OCI-LY1 (cell line): ENCODE measurements around the gene SLC39A6.

Experiments
- H2AFZ ChIP-seq: fragments of 200-600 bp; sonication (generic), shearing (Covaris generic); 2 replicates; pipeline ENCODE4 v1.6.0; 2014; ENCODE audit warnings: antibody characterized with exemption, mild to moderate bottlenecking, low read length
- H3F3A ChIP-seq: fragments of 200-600 bp; sonication (generic), shearing (Covaris generic); 2 replicates; pipeline ENCODE4 v1.6.0; 2014; ENCODE audit warnings: mild to moderate bottlenecking, antibody characterized with exemption, low read length, moderate library complexity; ENCODE audit not compliant: insufficient read depth
- H3K27ac ChIP-seq: fragments of 200-600 bp; sonication (generic); 2 replicates; pipeline ENCODE4 v1.5.1; 2014; ENCODE audit warnings: low read length, mixed run types, mild to moderate bottlenecking, low read depth; ENCODE audit not compliant: poor library complexity, severe bottlenecking
- H3K27me3 ChIP-seq: fragments of 200-600 bp; sonication (generic); 2 replicates; pipeline ENCODE4 v1.6.0; 2014; ENCODE audit warnings: antibody characterized with exemption, mild to moderate bottlenecking, low read length, moderate library complexity; ENCODE audit not compliant: insufficient read depth
- H3K36me3 ChIP-seq: fragments of 200-600 bp; sonication (generic); 2 replicates; pipeline ENCODE4 v1.6.1; 2014; ENCODE audit warnings: mild to moderate bottlenecking, antibody characterized with exemption, low read length, moderate library complexity, mixed read lengths; ENCODE audit not compliant: insufficient read depth
- H3K4me1 ChIP-seq: fragments of 200-600 bp; sonication (generic); 2 replicates; pipeline ENCODE4 v1.5.1; 2014; ENCODE audit warnings: mild to moderate bottlenecking, low read length, moderate library complexity; ENCODE audit not compliant: insufficient read depth, severe bottlenecking
- H3K4me2 ChIP-seq: fragments of 200-600 bp; sonication (generic), shearing (Covaris generic); 2 replicates; pipeline ENCODE4 v1.6.1; 2014; ENCODE audit warnings: low read length
- H3K4me3 ChIP-seq: fragments of 200-600 bp; sonication (generic); 2 replicates; pipeline ENCODE4 v1.5.1; 2014; ENCODE audit warnings: low read length, low read depth, mild to moderate bottlenecking, mixed read lengths; ENCODE audit not compliant: poor library complexity, severe bottlenecking
- H3K79me2 ChIP-seq: fragments of 200-600 bp; shearing (Covaris generic); 2 replicates; pipeline ENCODE4 v1.6.1; 2016; ENCODE audit warnings: mixed run types, low read length, mixed read lengths; ENCODE audit not compliant: insufficient read depth
- H3K9ac ChIP-seq: fragments of 200-600 bp; sonication (generic), shearing (Covaris generic); 2 replicates; pipeline ENCODE4 v1.6.1; 2014; ENCODE audit warnings: mild to moderate bottlenecking, low read length, mixed read lengths
- H3K9me2 ChIP-seq: fragments of 200-600 bp; sonication (generic), shearing (Covaris generic); 2 replicates; pipeline ENCODE4 v1.6.1; 2014; ENCODE audit warnings: low read depth, mild to moderate bottlenecking, low read length, mixed read lengths
- H3K9me3 ChIP-seq: fragments of 200-600 bp; shearing (Covaris generic); 2 replicates; pipeline ENCODE4 v1.6.1; 2014; ENCODE audit warnings: low read length, mixed read lengths
- H4K20me1 ChIP-seq: fragments of 200-600 bp; sonication (generic), shearing (Covaris generic); 2 replicates; pipeline ENCODE4 v1.6.0; 2016; ENCODE audit warnings: mild to moderate bottlenecking, low read length; ENCODE audit not compliant: insufficient read depth
- EZH2 ChIP-seq: fragments of 200-600 bp; sonication (generic), shearing (Covaris generic); IDR thresholded peaks from 2 replicates; pipeline ENCODE4 v1.8.0; 2017; ENCODE audit warnings: borderline replicate concordance, mixed run types, mild to moderate bottlenecking, antibody characterized with exemption, low read length, moderate library complexity, mixed read lengths
- TF ChIP-seq, protein P1 (sequence below): fragments of 200-600 bp; sonication (generic), shearing (Covaris generic); IDR thresholded peaks from 2 replicates; pipeline ENCODE4 v1.5.1; 2017; ENCODE audit warnings: mild to moderate bottlenecking, antibody characterized with exemption, low read length, moderate library complexity, mixed read lengths

SLC39A6 gene

DNA sequence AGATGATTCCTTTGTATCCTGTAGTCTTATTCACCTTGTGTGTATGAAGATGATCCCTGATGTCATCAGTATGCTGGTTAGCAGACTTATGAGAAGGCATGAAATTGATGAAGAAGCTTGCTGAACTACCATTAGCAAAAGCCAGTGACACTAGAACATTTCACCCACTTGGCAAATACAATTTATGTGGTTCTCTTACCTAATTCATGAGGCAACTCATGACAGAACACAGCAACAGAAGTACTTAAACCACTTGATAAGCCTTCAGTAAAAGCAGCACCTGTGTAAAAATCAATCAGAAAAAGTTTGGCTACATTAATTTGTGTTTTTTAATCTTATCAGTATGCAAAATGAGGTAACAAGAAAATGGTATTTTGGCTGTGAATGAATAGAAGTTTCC, 16.8 kb downstream of the SLC39A6 start:
- H3K27ac ChIP-seq, result no peak overlapping the region
- H3K36me3 ChIP-seq, result peaks cover 59% of the 10 kb centered on the region

DNA sequence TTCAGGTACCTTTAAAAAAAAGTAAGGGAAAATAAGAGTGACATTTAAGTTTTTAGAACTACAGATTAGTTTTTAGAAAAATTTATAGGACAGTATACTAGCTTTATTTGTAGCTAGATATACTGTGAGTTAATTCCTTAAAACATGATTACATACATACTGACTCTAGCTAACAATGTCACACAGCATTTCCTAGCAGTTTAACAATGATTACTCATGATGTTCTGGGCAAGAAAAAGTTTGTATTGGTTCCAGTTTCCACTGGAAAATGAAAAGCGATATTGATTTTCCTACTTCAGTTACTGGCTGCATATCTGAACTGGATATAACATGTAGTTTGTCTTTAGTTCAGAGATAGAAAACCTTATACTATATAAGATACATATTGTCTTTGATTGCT, 19.4 kb downstream of the SLC39A6 start:
- H3K27me3 ChIP-seq, result no peaks in the 10 kb centered on the region
- H3K4me2 ChIP-seq, result no peak overlapping the region

More for the DNA sequence above, 16.8 kb downstream of the SLC39A6 start:
- H3K9ac ChIP-seq, result no peak overlapping the region
- H3K9me3 ChIP-seq, result no peaks in the 10 kb centered on the region
- no peak overlapping the region for H3K4me2 ChIP-seq
- no peaks in the 10 kb centered on the region for H3K4me1 ChIP-seq
- H2AFZ ChIP-seq, result no peak overlapping the region
- no peak overlapping the region for H3K4me3 ChIP-seq
- TF ChIP-seq, protein P1, sequence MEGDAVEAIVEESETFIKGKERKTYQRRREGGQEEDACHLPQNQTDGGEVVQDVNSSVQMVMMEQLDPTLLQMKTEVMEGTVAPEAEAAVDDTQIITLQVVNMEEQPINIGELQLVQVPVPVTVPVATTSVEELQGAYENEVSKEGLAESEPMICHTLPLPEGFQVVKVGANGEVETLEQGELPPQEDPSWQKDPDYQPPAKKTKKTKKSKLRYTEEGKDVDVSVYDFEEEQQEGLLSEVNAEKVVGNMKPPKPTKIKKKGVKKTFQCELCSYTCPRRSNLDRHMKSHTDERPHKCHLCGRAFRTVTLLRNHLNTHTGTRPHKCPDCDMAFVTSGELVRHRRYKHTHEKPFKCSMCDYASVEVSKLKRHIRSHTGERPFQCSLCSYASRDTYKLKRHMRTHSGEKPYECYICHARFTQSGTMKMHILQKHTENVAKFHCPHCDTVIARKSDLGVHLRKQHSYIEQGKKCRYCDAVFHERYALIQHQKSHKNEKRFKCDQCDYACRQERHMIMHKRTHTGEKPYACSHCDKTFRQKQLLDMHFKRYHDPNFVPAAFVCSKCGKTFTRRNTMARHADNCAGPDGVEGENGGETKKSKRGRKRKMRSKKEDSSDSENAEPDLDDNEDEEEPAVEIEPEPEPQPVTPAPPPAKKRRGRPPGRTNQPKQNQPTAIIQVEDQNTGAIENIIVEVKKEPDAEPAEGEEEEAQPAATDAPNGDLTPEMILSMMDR, result no peak
- no peak for TF ChIP-seq EZH2
- H3F3A ChIP-seq, result no peaks in the 10 kb centered on the region
- H4K20me1 ChIP-seq, result no peaks in the 10 kb centered on the region
- H3K9me2 ChIP-seq, result no peaks in the 10 kb centered on the region
- no peaks in the 10 kb centered on the region for H3K27me3 ChIP-seq
- H3K79me2 ChIP-seq, result no peaks in the 10 kb centered on the region

DNA sequence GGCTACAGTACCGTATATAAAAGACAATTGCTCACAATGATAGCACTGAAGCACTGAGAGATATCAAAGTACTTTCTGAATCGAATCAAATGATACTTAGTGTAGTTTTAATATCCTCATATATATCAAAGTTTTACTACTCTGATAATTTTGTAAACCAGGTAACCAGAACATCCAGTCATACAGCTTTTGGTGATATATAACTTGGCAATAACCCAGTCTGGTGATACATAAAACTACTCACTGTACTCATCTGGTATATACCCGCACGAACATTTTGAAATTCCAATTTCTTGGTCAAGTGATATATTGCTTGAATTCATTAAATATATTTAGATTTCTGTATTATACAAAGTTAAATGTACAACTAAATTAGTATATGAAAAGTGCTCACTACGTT, 20.5 kb downstream of the SLC39A6 start:
- Histone ChIP-seq H2AFZ (no peak overlapping the region), H3K9me2 (no peaks in the 10 kb centered on the region), H3F3A (no peaks in the 10 kb centered on the region), H3K9me3 (no peaks in the 10 kb centered on the region), H3K4me3 (no peak overlapping the region), H3K4me1 (no peaks in the 10 kb centered on the region), H4K20me1 (no peaks in the 10 kb centered on the region), H3K36me3 (peaks cover 39% of the 10 kb centered on the region), H3K79me2 (no peaks in the 10 kb centered on the region), H3K27ac (no peak overlapping the region), H3K4me2 (no peak overlapping the region), H3K27me3 (no peaks in the 10 kb centered on the region), H3K9ac (no peak overlapping the region)
- TF ChIP-seq, protein P1, result no peak
- TF ChIP-seq EZH2, result no peak

More for the DNA sequence above, 19.4 kb downstream of the SLC39A6 start:
- Histone ChIP-seq H2AFZ (no peak overlapping the region), H3K36me3 (peaks cover 46% of the 10 kb centered on the region), H3K9ac (no peak overlapping the region), H3K9me2 (no peaks in the 10 kb centered on the region), H3K4me1 (no peaks in the 10 kb centered on the region), H3K27ac (no peak overlapping the region), H3K4me3 (no peak overlapping the region), H3K9me3 (no peaks in the 10 kb centered on the region), H3F3A (no peaks in the 10 kb centered on the region), H3K79me2 (no peaks in the 10 kb centered on the region), H4K20me1 (no peaks in the 10 kb centered on the region)
- TF ChIP-seq EZH2, result no peak
- TF ChIP-seq, protein P1, result no peak
